Measurements from ENCODE around the gene ZHX3.
A peak's percentile ranks its signal among the peaks of the same experiment; 100 is the strongest.
"Not testable (repeated sequence)": the region's sequence is repeated elsewhere in the genome, so short reads cannot be mapped to it uniquely, and the experiment has no call there.

The ZHX3 gene

DNA sequence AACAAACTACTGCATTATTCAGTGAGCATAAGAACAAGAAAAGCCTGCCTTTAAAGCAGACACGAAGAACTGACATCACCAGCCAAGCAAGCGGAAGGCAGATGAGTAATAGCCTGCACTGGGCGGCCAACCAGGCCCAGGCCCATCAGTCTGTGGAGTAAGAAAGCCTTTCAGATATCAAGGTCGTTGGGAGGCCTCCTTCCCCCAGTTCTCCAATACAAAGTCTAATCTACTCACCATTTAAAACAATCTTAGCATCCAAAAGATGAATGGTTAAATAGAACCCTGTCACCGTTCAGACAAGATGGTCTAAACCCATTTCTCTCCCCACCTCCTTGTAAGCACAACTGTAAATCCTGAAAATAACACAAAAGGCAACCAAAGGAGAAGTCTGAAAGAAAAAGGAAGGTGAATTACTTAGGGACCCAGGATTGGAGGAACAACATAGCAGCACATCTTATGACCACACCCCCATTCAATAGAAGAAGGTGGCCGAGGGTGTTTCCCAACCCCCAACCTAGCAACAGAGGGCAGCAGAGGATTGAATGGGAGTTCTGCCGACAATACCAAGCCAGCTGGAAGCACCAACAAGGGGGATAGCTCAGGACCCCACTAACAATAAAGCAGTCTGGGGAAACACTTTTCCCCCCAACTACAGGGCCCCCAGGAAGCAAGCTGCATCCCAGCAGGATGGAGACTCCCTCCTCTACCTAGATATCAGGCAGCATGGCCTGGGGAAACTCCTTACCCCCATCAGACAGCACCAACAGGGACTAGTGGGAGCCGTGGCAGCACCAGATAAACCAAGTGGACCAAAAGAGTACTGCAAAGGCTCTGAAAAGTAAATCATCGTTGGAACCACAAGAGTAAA, 67.9 kb downstream of the ZHX3 start:
- peak; percentile 92 for DNase-seq

DNA sequence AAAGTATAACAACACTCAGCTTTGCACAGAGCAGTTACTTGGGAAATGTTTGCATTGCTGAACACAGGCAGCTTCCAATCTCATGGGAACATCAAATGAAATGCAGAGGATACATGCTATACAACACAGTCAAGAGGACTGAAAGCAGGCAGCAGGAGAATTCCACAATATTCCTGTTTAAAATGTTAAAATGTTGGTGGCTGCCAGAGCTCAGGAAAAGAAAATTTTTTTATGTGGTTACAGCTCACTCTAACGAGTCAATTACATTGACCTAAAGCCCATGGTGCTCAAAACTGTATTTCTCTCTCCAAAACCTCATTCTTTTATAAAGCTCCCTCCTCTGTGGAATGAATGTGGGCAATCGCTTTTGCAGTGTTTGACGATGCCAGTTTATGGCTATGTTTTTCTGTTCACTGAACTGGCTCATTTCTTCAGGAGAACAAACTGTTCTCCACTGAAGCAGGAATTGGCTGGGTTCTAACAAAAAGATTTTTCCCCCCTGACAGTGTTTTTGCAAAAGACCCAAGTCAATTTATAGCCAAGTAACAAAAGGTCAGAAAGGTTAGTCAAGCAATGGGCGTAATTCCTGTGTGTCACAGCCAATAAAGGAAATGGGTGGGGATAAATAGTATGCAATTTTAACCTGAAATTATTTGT, 69.0 kb downstream of the ZHX3 start:
- peak; percentile 83 for DNase-seq

DNA sequence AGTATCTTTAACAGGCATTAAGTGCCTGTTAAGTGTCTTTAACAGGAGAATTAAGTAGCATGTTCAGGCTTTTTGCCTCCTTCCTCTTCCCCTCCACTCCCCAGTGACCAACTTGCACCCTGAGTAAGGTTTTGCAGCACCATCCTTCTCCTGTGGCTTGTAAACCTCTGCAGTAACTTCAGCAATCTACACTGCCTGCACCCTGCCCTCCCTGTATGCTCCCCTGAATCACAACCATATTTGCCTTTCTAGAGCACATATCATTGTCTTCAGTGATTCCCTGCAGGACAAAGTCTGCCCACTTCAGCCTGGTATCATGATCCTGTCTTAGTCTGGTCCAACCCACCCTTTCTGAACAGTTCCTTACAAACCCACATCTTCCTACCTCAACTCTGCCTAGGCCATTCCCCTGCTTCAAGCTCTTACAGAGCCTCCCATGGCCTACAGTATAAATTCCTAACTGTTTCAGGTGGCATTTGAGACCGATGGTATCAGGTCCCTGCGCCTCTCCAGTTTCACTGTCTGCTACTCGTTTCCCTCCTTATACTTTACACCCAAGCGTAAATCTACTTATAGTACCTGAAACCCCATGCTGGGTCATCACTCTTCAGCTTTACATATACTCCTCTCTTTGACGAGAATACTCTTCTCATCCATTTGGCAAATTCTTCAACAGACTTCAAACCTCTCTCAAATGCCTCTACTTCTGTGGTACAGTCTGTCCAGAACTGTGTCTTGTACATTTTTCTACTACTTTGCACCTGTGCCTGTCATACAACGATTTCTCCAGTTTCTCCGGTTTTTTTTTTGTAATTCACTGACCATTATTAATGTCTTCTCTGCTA, 69.8 kb downstream of the ZHX3 start:
- no peak for DNase-seq

DNA sequence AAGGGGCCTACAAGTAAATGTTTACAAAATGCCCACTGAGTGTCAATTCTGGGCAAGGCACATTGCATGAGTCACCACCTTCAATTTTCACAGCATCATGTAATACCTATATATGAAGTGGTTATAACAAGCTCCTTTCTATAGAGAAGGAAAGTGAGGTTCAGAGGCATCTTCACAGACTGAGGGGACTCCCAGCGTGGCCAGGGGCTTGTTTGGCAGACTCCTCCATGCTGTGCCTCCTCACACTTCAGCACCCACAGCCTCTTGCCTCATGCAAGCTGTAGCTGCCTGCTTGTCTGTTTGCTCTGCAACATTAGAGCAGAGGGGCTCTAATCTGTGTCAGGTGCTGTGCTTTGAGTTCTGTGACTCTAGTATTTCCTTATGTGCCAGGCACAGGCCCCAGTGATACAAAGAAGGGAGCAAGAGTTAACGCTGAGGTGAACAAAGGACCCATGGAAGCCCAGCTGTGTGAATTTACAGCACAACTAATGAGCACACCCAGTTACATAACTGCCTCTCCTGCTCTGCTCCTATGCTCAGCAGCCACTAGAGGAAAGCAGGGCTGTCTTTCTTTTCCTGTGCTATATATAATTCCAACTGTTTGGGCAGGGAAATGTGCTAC, 72.3 kb downstream of the ZHX3 start:
- DNase-seq: peak; percentile 24

DNA sequence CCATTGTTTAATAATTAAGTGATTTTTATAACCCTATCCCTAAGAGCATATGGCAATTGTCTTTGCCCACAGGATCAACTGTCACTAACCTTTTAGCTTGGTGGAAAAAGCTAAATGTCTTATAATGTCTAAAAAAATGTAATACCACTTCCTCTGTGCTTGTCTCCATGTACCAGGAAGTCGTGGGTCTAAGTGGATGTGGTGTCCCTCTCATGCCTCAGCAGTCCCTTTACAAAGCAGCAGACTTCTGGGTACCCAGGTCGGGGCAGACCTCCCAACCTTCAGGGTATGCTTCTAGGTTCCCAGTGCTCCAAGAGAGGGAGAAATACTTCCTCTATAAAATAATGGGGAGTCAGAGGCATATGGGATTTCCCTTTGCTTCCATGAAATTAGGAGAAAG, 74.7 kb downstream of the ZHX3 start:
- DNase-seq: no peak

GRCh38 chr20:41242352-41242751, 75.2 kb downstream of the ZHX3 start:
- no peak for DNase-seq

- DNase-seq: not testable (repeated sequence)
Observed at GRCh38 chr20:41237233-41237632, 80.3 kb downstream of the ZHX3 start.

- DNase-seq: not testable (repeated sequence)
Observed at GRCh38 chr20:41236818-41237217, 80.7 kb downstream of the ZHX3 start.

GRCh38 chr20:41234546-41234945, 83.0 kb downstream of the ZHX3 start:
- DNase-seq: no peak

DNA sequence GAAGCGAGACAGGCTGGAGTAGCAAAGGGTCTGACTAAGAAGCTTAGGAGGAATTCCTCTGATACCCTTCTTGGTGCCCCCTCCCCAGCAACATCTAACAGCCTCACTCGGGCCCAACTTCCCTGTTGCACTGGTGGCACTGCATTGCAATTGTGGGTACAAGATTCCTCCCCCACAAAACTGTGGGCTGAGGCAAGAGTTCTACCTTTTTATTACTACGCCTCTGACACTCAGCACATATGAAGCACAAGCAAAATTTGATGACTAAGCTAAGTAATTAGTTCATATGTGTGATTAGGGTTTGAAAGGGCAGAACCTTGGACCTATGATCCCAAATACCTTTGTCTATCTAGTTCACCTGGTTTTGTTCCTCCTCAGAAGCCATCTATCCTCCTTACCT, 83.5 kb downstream of the ZHX3 start:
- DNase-seq: no peak

GRCh38 chr20:41232973-41233926, 84.3 kb downstream of the ZHX3 start:
- DNase-seq: peak; percentile 96

DNA sequence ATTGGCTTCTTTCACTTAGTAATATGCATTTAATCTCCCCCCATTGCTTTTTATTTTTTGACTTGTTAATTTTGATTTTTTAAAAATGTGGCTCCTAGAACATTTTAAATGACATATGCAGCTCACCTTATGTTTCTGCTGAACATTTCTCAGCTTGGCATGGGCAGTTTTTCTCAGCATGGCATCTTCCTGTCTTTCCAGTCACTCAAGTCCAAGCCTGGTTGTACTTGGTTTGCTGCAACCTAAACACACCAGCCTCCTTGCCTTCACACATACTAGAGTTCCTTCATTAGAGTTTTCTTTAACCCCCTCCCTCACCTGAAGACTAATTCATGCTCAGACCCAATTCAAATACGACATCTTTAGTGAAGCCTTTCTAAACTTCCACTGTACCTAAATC, 86.4 kb downstream of the ZHX3 start:
- no peak for DNase-seq

GRCh38 chr20:41230136-41230535, 87.4 kb downstream of the ZHX3 start:
- no peak for DNase-seq

DNA sequence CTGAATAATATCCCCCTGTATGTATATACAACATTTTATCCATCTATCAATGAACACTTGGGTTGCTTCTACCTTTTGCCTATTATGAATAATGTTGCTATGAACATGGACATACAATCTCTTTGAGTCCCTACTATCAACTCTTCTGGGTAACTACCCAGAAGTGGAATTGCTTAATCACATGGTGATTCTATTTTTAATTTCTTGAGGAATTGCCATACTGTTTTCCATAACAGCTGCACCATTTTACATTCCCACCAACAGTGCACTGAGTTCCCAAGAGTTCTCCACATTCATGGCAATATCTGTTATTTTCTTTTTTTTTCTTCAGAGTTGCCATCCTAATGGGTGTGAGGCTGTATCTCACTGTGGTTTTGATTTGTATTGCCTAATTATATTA, 88.3 kb downstream of the ZHX3 start:
- no peak for DNase-seq

GRCh38 chr20:41228858-41229257, 88.7 kb downstream of the ZHX3 start:
- peak; percentile 9 for DNase-seq

- no peak for DNase-seq
Observed at GRCh38 chr20:41226426-41226825, 91.1 kb downstream of the ZHX3 start.

- no peak for DNase-seq
Observed at GRCh38 chr20:41225091-41225490, 92.4 kb downstream of the ZHX3 start.

- DNase-seq: no peak
Observed at GRCh38 chr20:41224281-41224680, 93.2 kb downstream of the ZHX3 start.

- DNase-seq: no peak
Observed at GRCh38 chr20:41223112-41223511, 94.4 kb downstream of the ZHX3 start.

GRCh38 chr20:41222703-41223102, 94.8 kb downstream of the ZHX3 start:
- DNase-seq: no peak

DNA sequence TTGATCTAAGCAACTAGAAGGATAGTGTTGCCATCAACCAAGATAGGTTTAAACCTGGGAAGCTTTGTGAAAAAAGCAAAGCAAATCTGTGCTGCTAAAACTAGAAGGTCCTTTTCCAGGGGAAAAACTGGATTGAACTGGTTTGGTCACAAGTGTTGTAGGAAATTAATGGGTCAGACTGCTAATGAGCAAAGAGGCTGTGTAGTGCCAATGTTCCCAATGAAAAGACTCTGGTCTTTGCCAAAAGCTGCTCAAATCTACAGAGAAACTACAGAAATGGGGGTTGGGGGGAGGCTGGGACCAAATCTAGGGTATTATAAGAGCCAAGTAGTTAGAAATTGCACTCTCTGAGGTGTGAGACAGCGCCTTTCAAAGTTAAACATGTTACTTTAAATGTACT, 95.2 kb downstream of the ZHX3 start:
- DNase-seq: no peak

Measured in HCEC 1CT (cell line).